GM19239 (cell line): Measurements from ENCODE around the gene IGFL2.
"Not testable (repeated sequence)": the region's sequence is repeated elsewhere in the genome, so short reads cannot be mapped to it uniquely, and the experiment has no call there.

ENCODE experiments used
- DNase-seq: peaks from one replicate; pipeline ENCODE4 v3.0.0; 2011; ENCODE audit warnings: low spot score; ENCODE audit not compliant: insufficient read length
- FAIRE-seq: peaks from 2 replicates; lab custom pipeline; 2011; peaks lifted over from hg19 to GRCh38; lab: Jason Lieb, UNC

IGFL2 gene

DNA sequence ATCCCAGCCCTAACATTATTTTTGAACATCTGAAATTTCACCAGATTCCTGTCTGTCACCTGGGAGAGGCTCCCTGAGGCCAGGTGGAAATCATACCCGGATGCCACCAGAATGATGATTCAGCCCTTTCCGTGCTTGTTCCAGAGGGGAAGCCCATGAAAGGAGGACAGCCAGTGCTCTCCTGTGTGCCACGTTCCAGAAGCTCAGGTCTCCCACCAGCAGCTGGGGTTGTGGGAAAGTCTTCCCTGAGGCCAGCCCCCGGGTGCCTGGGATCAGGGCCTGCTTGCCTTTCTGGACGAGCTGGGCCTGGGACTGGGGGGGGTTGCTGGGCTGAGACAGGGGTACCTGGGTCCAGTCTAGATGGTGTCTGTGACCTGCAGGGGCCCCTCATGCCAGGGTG lies 56.0 kb downstream of the IGFL2 start:
- DNase-seq = no peak
- no peak for FAIRE-seq

DNA sequence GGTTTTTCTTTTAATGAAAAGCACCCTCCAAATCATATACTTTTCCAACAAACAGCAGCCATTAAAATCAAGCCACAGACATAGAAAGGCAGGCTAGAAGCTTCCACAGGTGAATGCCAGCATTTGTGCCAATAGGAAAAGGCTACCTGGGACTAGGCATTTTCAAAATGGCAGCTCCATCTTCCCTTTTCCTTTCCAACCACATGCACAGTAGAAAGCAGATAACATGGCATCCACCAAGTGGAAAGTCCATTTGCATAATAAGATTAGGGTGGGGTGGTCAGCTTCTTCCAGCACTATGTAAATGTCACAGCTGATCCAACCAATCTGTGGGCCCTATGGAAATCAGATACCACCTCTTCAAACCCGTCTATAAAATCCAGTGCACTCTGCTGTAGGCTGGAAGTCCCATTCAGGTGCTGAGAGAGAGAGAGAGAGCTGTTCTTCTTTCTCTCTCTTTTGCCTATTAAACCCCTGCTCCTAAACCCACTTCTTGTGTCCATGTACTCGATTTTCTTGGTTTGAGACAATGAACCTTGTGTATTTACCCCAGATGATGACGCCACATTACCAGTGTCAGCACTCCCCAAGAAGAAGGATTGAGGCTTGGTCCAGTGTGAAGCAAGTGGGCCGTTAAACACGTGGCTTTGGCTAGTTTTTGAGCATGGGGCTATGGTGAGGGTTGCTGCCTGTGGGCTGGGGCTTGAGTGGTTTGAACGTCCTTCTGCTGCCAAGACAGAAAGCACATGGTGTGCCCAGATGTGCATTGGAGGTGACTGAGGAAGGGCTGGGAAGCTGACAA lies 57.3 kb downstream of the IGFL2 start:
- FAIRE-seq = no peak
- DNase-seq = no peak

DNA sequence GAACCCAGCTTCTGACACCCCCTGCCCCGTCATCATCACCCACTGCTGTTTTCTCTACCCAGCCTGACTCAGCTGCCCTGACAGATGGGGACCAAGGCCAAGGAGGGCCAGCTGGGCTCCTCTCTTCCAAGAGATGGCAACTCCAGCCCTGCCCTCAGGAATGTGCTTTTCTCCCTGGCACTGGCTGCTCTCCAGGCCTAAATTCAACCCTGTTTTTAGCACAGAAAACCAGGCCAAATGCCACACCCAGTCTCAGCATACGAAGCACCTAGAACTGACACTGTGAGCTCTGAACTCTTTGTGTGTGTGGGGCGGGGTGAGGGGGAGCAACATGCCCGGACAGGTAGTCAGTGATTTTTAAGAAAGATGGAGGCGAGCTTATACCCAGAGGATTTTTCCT lies 58.1 kb downstream of the IGFL2 start:
- FAIRE-seq = no peak
- DNase-seq = no peak

GRCh38 chr19:46206682-46207081 lies 58.6 kb downstream of the IGFL2 start:
- no peak for FAIRE-seq
- no peak for DNase-seq

DNA sequence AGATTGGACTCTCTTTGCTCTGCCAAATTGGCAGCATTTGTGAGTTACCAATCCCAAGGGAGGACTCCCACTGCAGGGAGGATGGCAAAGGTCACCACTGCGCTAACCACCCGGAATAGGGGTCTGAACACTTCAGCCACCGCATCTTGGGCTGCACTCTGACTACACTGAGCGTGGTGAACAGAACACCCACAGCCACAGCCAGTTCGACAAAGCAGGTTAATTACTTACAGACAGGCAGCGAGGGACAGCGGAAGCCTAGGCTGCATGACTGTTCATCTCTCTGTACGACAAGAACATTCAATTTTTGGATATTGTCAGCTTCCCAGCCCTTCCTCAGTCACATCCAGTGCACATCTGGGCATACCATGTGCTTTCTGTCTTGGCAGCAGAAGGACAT lies 59.8 kb downstream of the IGFL2 start:
- not testable (repeated sequence) for DNase-seq, FAIRE-seq

GRCh38 chr19:46209051-46209450 lies 61.0 kb downstream of the IGFL2 start:
- FAIRE-seq = no peak
- DNase-seq = no peak

GRCh38 chr19:46209472-46209871 lies 61.4 kb downstream of the IGFL2 start:
- FAIRE-seq = no peak
- DNase-seq = no peak

GRCh38 chr19:46210669-46211068 lies 62.6 kb downstream of the IGFL2 start:
- DNase-seq (no peak), FAIRE-seq (no peak)
